ENCODE results near the gene TMEM144.
"Not testable (repeated sequence)": the region's sequence is repeated elsewhere in the genome, so short reads cannot be mapped to it uniquely, and the experiment has no call there.

TMEM144 gene

GRCh38 chr4:158190718-158191117, 19.6 kb upstream of the TMEM144 start:
- no peak for DNase-seq (ENCODE audit: low read depth in 2 of 3, low spot score in 2 of 3)

- no peak for DNase-seq (ENCODE audit: low read depth in 2 of 3, low spot score in 2 of 3)
Observed at GRCh38 chr4:158192439-158193158, 17.7 kb upstream of the TMEM144 start.

GRCh38 chr4:158193171-158193749, 17.0 kb upstream of the TMEM144 start:
- no peak for DNase-seq (ENCODE audit: low read depth in 2 of 3, low spot score in 2 of 3)

GRCh38 chr4:158195297-158195696, 15.0 kb upstream of the TMEM144 start:
- no peak for DNase-seq (ENCODE audit: low read depth in 2 of 3, low spot score in 2 of 3)

GRCh38 chr4:158197194-158197776, 13.0 kb upstream of the TMEM144 start:
- DNase-seq (ENCODE audit: low read depth in 2 of 3, low spot score in 2 of 3) = no peak

GRCh38 chr4:158200214-158200613, 10.1 kb upstream of the TMEM144 start:
- no peak for DNase-seq (ENCODE audit: low read depth in 2 of 3, low spot score in 2 of 3)

- no peak for DNase-seq (ENCODE audit: low read depth in 2 of 3, low spot score in 2 of 3)
Observed at GRCh38 chr4:158201322-158201721, 9.0 kb upstream of the TMEM144 start.

GRCh38 chr4:158201876-158202275, 8.4 kb upstream of the TMEM144 start:
- DNase-seq (ENCODE audit: low read depth in 2 of 3, low spot score in 2 of 3) = no peak

- no peak for DNase-seq (ENCODE audit: low read depth in 2 of 3, low spot score in 2 of 3)
Observed at GRCh38 chr4:158202481-158202880, 7.8 kb upstream of the TMEM144 start.

- no peak for DNase-seq (ENCODE audit: low read depth in 2 of 3, low spot score in 2 of 3)
Observed at GRCh38 chr4:158203436-158203835, 6.8 kb upstream of the TMEM144 start.

GRCh38 chr4:158203929-158204328, 6.4 kb upstream of the TMEM144 start:
- DNase-seq (ENCODE audit: low read depth in 2 of 3, low spot score in 2 of 3) = no peak

- DNase-seq (ENCODE audit: low read depth in 2 of 3, low spot score in 2 of 3) = no peak
Observed at GRCh38 chr4:158208963-158209640, 1.2 kb upstream of the TMEM144 start.

GRCh38 chr4:158211222-158211621, 936 bp downstream of the TMEM144 start:
- DNase-seq (ENCODE audit: low read depth in 2 of 3, low spot score in 2 of 3) = no peak

- no peak for DNase-seq (ENCODE audit: low read depth in 2 of 3, low spot score in 2 of 3)
Observed at GRCh38 chr4:158213466-158213865, 3.2 kb downstream of the TMEM144 start.

GRCh38 chr4:158214856-158215255, 4.6 kb downstream of the TMEM144 start:
- no peak for DNase-seq (ENCODE audit: low read depth in 2 of 3, low spot score in 2 of 3)

GRCh38 chr4:158217763-158218162, 7.5 kb downstream of the TMEM144 start:
- DNase-seq (ENCODE audit: low read depth in 2 of 3, low spot score in 2 of 3) = no peak

- DNase-seq (ENCODE audit: low read depth in 2 of 3, low spot score in 2 of 3) = no peak
Observed at GRCh38 chr4:158219623-158220022, 9.3 kb downstream of the TMEM144 start.

GRCh38 chr4:158224318-158224717, 14.0 kb downstream of the TMEM144 start:
- DNase-seq (ENCODE audit: low read depth in 2 of 3, low spot score in 2 of 3) = not testable (repeated sequence)

- DNase-seq (ENCODE audit: low read depth in 2 of 3, low spot score in 2 of 3) = not testable (repeated sequence)
Observed at GRCh38 chr4:158224999-158225398, 14.7 kb downstream of the TMEM144 start.

GRCh38 chr4:158227880-158228279, 17.6 kb downstream of the TMEM144 start:
- not testable (repeated sequence) for DNase-seq (ENCODE audit: low read depth in 2 of 3, low spot score in 2 of 3)

- DNase-seq (ENCODE audit: low read depth in 2 of 3, low spot score in 2 of 3) = not testable (repeated sequence)
Observed at GRCh38 chr4:158228399-158228798, 18.1 kb downstream of the TMEM144 start.

- no peak for DNase-seq (ENCODE audit: low read depth in 2 of 3, low spot score in 2 of 3)
Observed at GRCh38 chr4:158229768-158230167, 19.5 kb downstream of the TMEM144 start.

Measured in activated CD8-positive, alpha-beta memory T cell treated with anti-CD3 and anti-CD28 coated beads for 48 hours (primary cell).